Endothelial cell of umbilical vein (primary cell): ENCODE measurements around the gene KLB. TPM values are rescaled to one million over a fixed set of nuclear protein-coding genes. Genes with fewer than 3 reads are reported as not detected.

Source experiments
- BruUV-seq: library from RNA; stranded (reverse); fragments of 400-500 nt; replicated peaks from 2 replicates; lab custom pipeline; 2021; lab: Mats Ljungman, UMichigan
- CTCF ChIA-PET: fragments of 300-600, 350-600 bp; sonication (Branson Sonifier 250); formaldehyde crosslinking; loops from one replicate; lab custom pipeline; 2021; ENCODE audit warnings: antibody characterized with exemption, inconsistent platforms; lab: Charles Lee
- POLR2A ChIA-PET: fragments of 300-600, 350-600 bp; sonication (Branson Sonifier 250); formaldehyde crosslinking; loops from one replicate; lab custom pipeline; 2021; ENCODE audit warnings: antibody characterized with exemption, inconsistent platforms; lab: Charles Lee
- DNase-seq: peaks from one replicate; pipeline ENCODE4 v3.0.0-alpha.2; 2011; ENCODE audit warnings: low read depth, low spot score
- FAIRE-seq: peaks from 2 replicates; lab custom pipeline; 2011; peaks lifted over from hg19 to GRCh38; lab: Jason Lieb, UNC
- H2AFZ ChIP-seq: 2 replicates; pipeline ENCODE4 v1.6.0; 2012; ENCODE audit warnings: low read depth, low read length, control low read depth, inconsistent platforms
- H3K27ac ChIP-seq: 2 replicates; pipeline ENCODE4 v1.5.1; 2011; ENCODE audit warnings: low read depth, mild to moderate bottlenecking, control low read depth, low read length, moderate library complexity; ENCODE audit not compliant: insufficient read depth
- H3K27me3 ChIP-seq, 2 experiments: 2 replicates each; pipeline versions ENCODE4 v1.6.0 to v1.6.1; 2011; ENCODE audit warnings: low read length in 2 of 2, mixed read lengths in 1 of 2; ENCODE audit not compliant: control insufficient read depth in 2 of 2, insufficient read depth in 2 of 2
- H3K36me3 ChIP-seq, 2 experiments: 2 replicates in 1 of 2; 3 replicates in 1 of 2; pipeline ENCODE4 v1.5.1; 2011; ENCODE audit warnings: low read length in 2 of 2, mild to moderate bottlenecking in 1 of 2, moderate library complexity in 1 of 2; ENCODE audit not compliant: control insufficient read depth in 2 of 2, insufficient read depth in 2 of 2; ENCODE audit errors: extremely low read depth in 1 of 2
- H3K4me1 ChIP-seq: 3 replicates; pipeline ENCODE4 v1.5.1; 2011; ENCODE audit warnings: mild to moderate bottlenecking, low read length; ENCODE audit not compliant: control insufficient read depth, insufficient read depth; ENCODE audit errors: extremely low read depth
- H3K4me2 ChIP-seq: 2 replicates; pipeline ENCODE4 v1.6.1; 2011; ENCODE audit warnings: low read length, control low read depth, mixed read lengths; ENCODE audit not compliant: insufficient read depth
- H3K4me3 ChIP-seq, 3 experiments: fragments of 200-600 bp in 1 of 3; sonication (generic), shearing (Covaris generic) in 1 of 3; replicated peaks in 1 of 3; 2 replicates each; pipeline ENCODE4 v1.5.1; 2011 to 2016; ENCODE audit warnings: control low read depth in 3 of 3, low read length in 3 of 3, mild to moderate bottlenecking in 2 of 3, inconsistent platforms in 1 of 3, low read depth in 1 of 3, moderate library complexity in 1 of 3; ENCODE audit not compliant: insufficient read depth in 1 of 3
- H3K79me2 ChIP-seq: 2 replicates; pipeline ENCODE4 v1.6.0; 2012; ENCODE audit warnings: low read length, inconsistent platforms; ENCODE audit not compliant: control insufficient read depth, insufficient read depth
- H3K9ac ChIP-seq: replicated peaks from 2 replicates; pipeline ENCODE3; 2011; ENCODE audit warnings: low read length, control low read depth; ENCODE audit not compliant: insufficient read depth; ENCODE audit errors: extremely low read depth
- H3K9me1 ChIP-seq: replicated peaks from 3 replicates; pipeline ENCODE4 v1.6.0; 2011; ENCODE audit warnings: mild to moderate bottlenecking, low read length; ENCODE audit not compliant: control insufficient read depth, insufficient read depth; ENCODE audit errors: extremely low read depth
- H3K9me3 ChIP-seq: replicated peaks from 2 replicates; pipeline ENCODE4 v1.5.1; 2012; ENCODE audit warnings: low read length, inconsistent platforms; ENCODE audit not compliant: control insufficient read depth, insufficient read depth
- H4K20me1 ChIP-seq: replicated peaks from 2 replicates; pipeline ENCODE3; 2011; ENCODE audit warnings: mild to moderate bottlenecking, low read length; ENCODE audit not compliant: control insufficient read depth, insufficient read depth; ENCODE audit errors: extremely low read depth
- EZH2 ChIP-seq: IDR thresholded peaks from 2 replicates; pipeline ENCODE4 v1.6.1; 2012; ENCODE audit warnings: borderline replicate concordance, low read depth, mild to moderate bottlenecking, moderate library complexity, low read length, inconsistent platforms; ENCODE audit not compliant: severe bottlenecking
- FOS ChIP-seq: IDR thresholded peaks from 2 replicates; pipeline ENCODE4 v1.6.1; 2011; ENCODE audit warnings: mild to moderate bottlenecking, low read length, moderate library complexity, borderline replicate concordance; ENCODE audit not compliant: insufficient read depth
- GATA2 ChIP-seq: IDR thresholded peaks from 2 replicates; pipeline ENCODE4 v1.7.0; 2011; ENCODE audit warnings: low read depth, mild to moderate bottlenecking, moderate library complexity, mixed read lengths, low read length; ENCODE audit not compliant: insufficient read length, insufficient read depth
- JUN ChIP-seq: IDR thresholded peaks from 2 replicates; pipeline ENCODE4 v1.6.1; 2011; ENCODE audit warnings: borderline replicate concordance, low read depth; ENCODE audit not compliant: insufficient read length, insufficient read depth
- MYC ChIP-seq: IDR thresholded peaks from one replicate; pipeline ENCODE4 v1.6.1; 2011; ENCODE audit warnings: mild to moderate bottlenecking, low read depth, low read length
- POLR2A ChIP-seq: IDR thresholded peaks from 2 replicates; pipeline ENCODE4 v1.6.1; 2012; ENCODE audit warnings: low read depth, mild to moderate bottlenecking, control low read depth, low read length
- POLR2AphosphoS5 ChIP-seq: IDR thresholded peaks from 2 replicates; pipeline ENCODE4 v1.6.1; 2012; ENCODE audit warnings: low read depth, mild to moderate bottlenecking, control low read depth, low read length, moderate library complexity; ENCODE audit not compliant: insufficient read depth
- dilution Hi-C: fragments of 300-500 bp; cut with MboI; formaldehyde crosslinking; loops from one replicate; pipeline ENCODE4 v1.15.0; 2019; ENCODE audit warnings: low sequenced_read_pairs; ENCODE audit not compliant: extremely low pct_ligation_motif_present
- intact Hi-C: fragments of 100-400 bp; cut with micrococcal nuclease; formaldehyde crosslinking; loops from one replicate; pipeline ENCODE4 v1.10.0; 2022
- polyA plus RNA-seq, 4 experiments: library from polyadenylated mRNA; depleted of rRNA in 3 of 4; stranded (reverse) in 3 of 4; unstranded in 1 of 4; fragments of >200 nt; gene quantifications; 2 replicates each; pipeline versions ENCODE4 v1.2.1 to v1.2.3, GENCODE V29; 2011 to 2012; ENCODE audit warnings: missing spikeins in 1 of 4
- total RNA-seq: library from RNA; stranded (reverse); gene quantifications from 2 replicates; pipeline ENCODE4 v1.2.3, GENCODE V29; 2021
- TF ChIP-seq, protein P1 (sequence below), 2 donors: IDR thresholded peaks; 1 replicate in 1 of 2; 2 replicates in 1 of 2; pipeline ENCODE4 v1.5.1; 2011; ENCODE audit warnings: low read length in 2 of 2, mild to moderate bottlenecking in 2 of 2, moderate library complexity in 2 of 2, control low read depth in 1 of 2, inconsistent platforms in 1 of 2, low read depth in 1 of 2; ENCODE audit not compliant: insufficient read depth in 1 of 2; ENCODE audit errors: extremely low read depth in 1 of 2
- TF ChIP-seq, protein P2 (sequence below): IDR thresholded peaks from 2 replicates; pipeline ENCODE4 v1.6.1; 2011; ENCODE audit not compliant: insufficient read depth, insufficient read length

Gene KLB
- total and polyA plus RNA-seq, 2 donors (not counting 3 experiments of a cell fraction or from before 2014, with no cell fraction given) = 0.01 TPM; not detected in 1

DNA sequence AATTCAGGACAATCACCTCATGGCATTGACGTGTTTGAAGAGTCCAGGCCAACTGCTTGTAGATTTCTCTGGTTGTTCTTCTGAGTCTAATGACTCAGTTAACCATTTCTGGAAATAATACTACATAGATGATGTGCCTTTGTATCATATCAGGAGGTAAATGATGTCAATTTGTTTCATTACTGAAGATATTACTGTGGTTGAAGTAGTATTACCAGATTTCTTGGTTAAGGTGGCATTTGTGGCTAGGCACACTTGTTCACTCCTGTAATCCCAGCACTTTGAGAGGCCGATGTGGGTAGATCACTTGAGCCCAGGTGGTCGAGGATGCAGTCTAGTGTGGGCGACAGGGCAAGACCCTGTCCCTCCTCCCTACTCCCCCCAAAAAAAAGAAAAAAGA is 36.3 kb downstream of the KLB start:
- no peak for FAIRE-seq
- H3K9me1 ChIP-seq = no peaks in the 10 kb centered on the region
- no peak overlapping the region for H3K4me3 ChIP-seq
- H3K9ac ChIP-seq = no peak overlapping the region
- no peak overlapping the region for H3K4me2 ChIP-seq
- dilution Hi-C loops (no loop called here), intact Hi-C loops (no loop called here)
- no TSS peak for BruUV-seq
- DNase-seq = no peak
- H3K36me3 ChIP-seq = no peaks in the 10 kb centered on the region
- H2AFZ ChIP-seq = no peak overlapping the region
- H3K27ac ChIP-seq = no peak overlapping the region
- peaks cover 6 to 7% of the 10 kb centered on the region in 2 experiments for H3K27me3 ChIP-seq
- no peaks in the 10 kb centered on the region for H3K79me2 ChIP-seq
- no peaks in the 10 kb centered on the region for H3K9me3 ChIP-seq
- H3K4me1 ChIP-seq = peaks cover 7% of the 10 kb centered on the region
- H4K20me1 ChIP-seq = no peaks in the 10 kb centered on the region
- TF ChIP-seq FOS (no peak), GATA2 (no peak), POLR2A (no peak), POLR2AphosphoS5 (no peak), EZH2 (no peak), JUN (no peak), MYC (no peak)
- TF ChIP-seq, protein P1, sequence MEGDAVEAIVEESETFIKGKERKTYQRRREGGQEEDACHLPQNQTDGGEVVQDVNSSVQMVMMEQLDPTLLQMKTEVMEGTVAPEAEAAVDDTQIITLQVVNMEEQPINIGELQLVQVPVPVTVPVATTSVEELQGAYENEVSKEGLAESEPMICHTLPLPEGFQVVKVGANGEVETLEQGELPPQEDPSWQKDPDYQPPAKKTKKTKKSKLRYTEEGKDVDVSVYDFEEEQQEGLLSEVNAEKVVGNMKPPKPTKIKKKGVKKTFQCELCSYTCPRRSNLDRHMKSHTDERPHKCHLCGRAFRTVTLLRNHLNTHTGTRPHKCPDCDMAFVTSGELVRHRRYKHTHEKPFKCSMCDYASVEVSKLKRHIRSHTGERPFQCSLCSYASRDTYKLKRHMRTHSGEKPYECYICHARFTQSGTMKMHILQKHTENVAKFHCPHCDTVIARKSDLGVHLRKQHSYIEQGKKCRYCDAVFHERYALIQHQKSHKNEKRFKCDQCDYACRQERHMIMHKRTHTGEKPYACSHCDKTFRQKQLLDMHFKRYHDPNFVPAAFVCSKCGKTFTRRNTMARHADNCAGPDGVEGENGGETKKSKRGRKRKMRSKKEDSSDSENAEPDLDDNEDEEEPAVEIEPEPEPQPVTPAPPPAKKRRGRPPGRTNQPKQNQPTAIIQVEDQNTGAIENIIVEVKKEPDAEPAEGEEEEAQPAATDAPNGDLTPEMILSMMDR (IDR thresholded peaks at IDR 0.05; ENCODE audit: extremely low read depth in 1 of 2, insufficient read depth in 1 of 2, low read depth in 1 of 2, low read length in 2 of 2) = no peak
- TF ChIP-seq, protein P2, sequence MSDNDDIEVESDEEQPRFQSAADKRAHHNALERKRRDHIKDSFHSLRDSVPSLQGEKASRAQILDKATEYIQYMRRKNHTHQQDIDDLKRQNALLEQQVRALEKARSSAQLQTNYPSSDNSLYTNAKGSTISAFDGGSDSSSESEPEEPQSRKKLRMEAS = no peak
- POLR2A ChIA-PET = no interaction called here
- CTCF ChIA-PET = no interaction called here
